ENCODE measurements around the gene TPM1. TPM values are rescaled to one million over a fixed set of nuclear protein-coding genes. Genes with fewer than 3 reads are reported as not detected.

TPM1 gene
- total RNA-seq, 3 donors from 2014 or later, result 333 to 609 (median 575) TPM

- intact Hi-C loops (cut with DNase I; ENCODE audit: low total_unique reads), result no loop called here
- no peak overlapping the region for H3K4me3 ChIP-seq
- H3K27me3 ChIP-seq, result no peaks in the 10 kb centered on the region
- peaks cover 0 to 6% of the 10 kb centered on the region in 2 donors for H3K4me1 ChIP-seq
- H3K9me3 ChIP-seq, result no peaks in the 10 kb centered on the region
- H3K27ac ChIP-seq, result peak overlapping the region in 1 of 2 donors; percentile 78
- TF ChIP-seq POLR2A (IDR thresholded peaks at IDR 0.05) (no peak), CTCF (IDR thresholded peaks at IDR 0.05) (no peak), POLR2AphosphoS5 (IDR thresholded peaks at IDR 0.05) (no peak)
- no peak for DNase-seq (ENCODE audit: low spot score in 2 of 2)
- H3K36me3 ChIP-seq, result no peaks in the 10 kb centered on the region
Observed at GRCh38 chr15:63016234-63016633, 26.3 kb upstream of the TPM1 start.

GRCh38 chr15:63018639-63019038, 23.9 kb upstream of the TPM1 start:
- no peaks in the 10 kb centered on the region for H3K9me3 ChIP-seq
- peak overlapping the region; percentile 85 to 87 for H3K27ac ChIP-seq
- H3K27me3 ChIP-seq, result no peaks in the 10 kb centered on the region
- no peak for DNase-seq (ENCODE audit: low spot score in 2 of 2)
- TF ChIP-seq CTCF (IDR thresholded peaks at IDR 0.05) (no peak), POLR2A (IDR thresholded peaks at IDR 0.05) (no peak), POLR2AphosphoS5 (IDR thresholded peaks at IDR 0.05) (no peak)
- H3K4me3 ChIP-seq, result no peak overlapping the region
- H3K36me3 ChIP-seq, result no peaks in the 10 kb centered on the region
- intact Hi-C loops (cut with DNase I; ENCODE audit: low total_unique reads), result no loop called here
- H3K4me1 ChIP-seq, result peaks cover 0 to 6% of the 10 kb centered on the region in 2 donors

- Histone ChIP-seq H3K9me3 (no peaks in the 10 kb centered on the region), H3K4me3 (no peak overlapping the region), H3K27me3 (no peaks in the 10 kb centered on the region), H3K4me1 (peaks cover 0 to 6% of the 10 kb centered on the region in 2 donors), H3K36me3 (no peaks in the 10 kb centered on the region), H3K27ac (peak overlapping the region; percentile 85 to 87)
- DNase-seq (ENCODE audit: low spot score in 2 of 2), result peak; percentile 82 to 89
- intact Hi-C loops (cut with DNase I; ENCODE audit: low total_unique reads), result no loop called here
- TF ChIP-seq POLR2AphosphoS5 (IDR thresholded peaks at IDR 0.05), result peak in 2 of 3 donors; percentile 20 to 36
- TF ChIP-seq CTCF (IDR thresholded peaks at IDR 0.05), result no peak
Observed at GRCh38 chr15:63019511-63020109, 22.9 kb upstream of the TPM1 start.

GRCh38 chr15:63020128-63020527, 22.4 kb upstream of the TPM1 start:
- peaks cover 0 to 6% of the 10 kb centered on the region in 2 donors for H3K4me1 ChIP-seq
- intact Hi-C loops (cut with DNase I; ENCODE audit: low total_unique reads), result no loop called here
- DNase-seq (ENCODE audit: low spot score in 2 of 2), result no peak
- no peaks in the 10 kb centered on the region for H3K36me3 ChIP-seq
- H3K27me3 ChIP-seq, result no peaks in the 10 kb centered on the region
- peak in 1 of 3 donors; percentile 17 for TF ChIP-seq CTCF (IDR thresholded peaks at IDR 0.05)
- TF ChIP-seq POLR2A (IDR thresholded peaks at IDR 0.05), result no peak
- H3K9me3 ChIP-seq, result no peaks in the 10 kb centered on the region
- H3K27ac ChIP-seq, result peak overlapping the region; percentile 85 to 87
- no peak overlapping the region for H3K4me3 ChIP-seq

- no peaks in the 10 kb centered on the region for H3K9me3 ChIP-seq
- TF ChIP-seq POLR2A (IDR thresholded peaks at IDR 0.05), result no peak
- TF ChIP-seq POLR2AphosphoS5 (IDR thresholded peaks at IDR 0.05), result no peak
- TF ChIP-seq CTCF (IDR thresholded peaks at IDR 0.05), result no peak
- intact Hi-C loops (cut with DNase I; ENCODE audit: low total_unique reads), result no loop called here
- peaks cover 0 to 6% of the 10 kb centered on the region in 2 donors for H3K4me1 ChIP-seq
- H3K4me3 ChIP-seq, result no peak overlapping the region
- DNase-seq (ENCODE audit: low spot score in 2 of 2), result no peak
- H3K36me3 ChIP-seq, result no peaks in the 10 kb centered on the region
- H3K27ac ChIP-seq, result peak overlapping the region in 1 of 2 donors; percentile 12
- no peaks in the 10 kb centered on the region for H3K27me3 ChIP-seq
Observed at GRCh38 chr15:63020759-63021430, 21.7 kb upstream of the TPM1 start.

Data from breast epithelium (tissue), 4 donors.